B cell (primary cell): Measurements from ENCODE around the gene MAP7D3. TPM values are rescaled to one million over a fixed set of nuclear protein-coding genes. Genes with fewer than 3 reads are reported as not detected.
"Not testable (repeated sequence)": the region's sequence is repeated elsewhere in the genome, so short reads cannot be mapped to it uniquely, and the experiment has no call there.

ENCODE experiments used
- ATAC-seq: fragments of 200-7000 bp; cut with Tn5 transposase; one replicate; pipeline ENCODE4 v1.10.0; 2021; ENCODE audit warnings: low read depth, mild to moderate bottlenecking, moderate number of reproducible peaks, moderate library complexity
- CTCF ChIA-PET: fragments of 350-600 bp; sonication (Branson Sonifier 250); formaldehyde crosslinking; loops from one replicate; lab custom pipeline; 2021; ENCODE audit warnings: antibody characterized with exemption, inconsistent platforms; lab: Charles Lee
- POLR2A ChIA-PET: fragments of 350-600 bp; sonication (Branson Sonifier 250); formaldehyde crosslinking; loops from one replicate; lab custom pipeline; 2021; ENCODE audit warnings: antibody characterized with exemption; lab: Charles Lee
- DNase-seq: peaks from one replicate; pipeline ENCODE4 v3.0.0; 2013
- H2AFZ ChIP-seq: 2 replicates; pipeline ENCODE4 v1.6.1; 2012; ENCODE audit warnings: mild to moderate bottlenecking, low read depth, low read length; ENCODE audit not compliant: insufficient read depth, poor library complexity, severe bottlenecking
- H3K27ac ChIP-seq, 2 donors: 1 replicate in 1 of 2; 2 replicates in 1 of 2; pipeline ENCODE4 v1.5.1; 2012 to 2013; ENCODE audit warnings: low read length in 2 of 2, mild to moderate bottlenecking in 2 of 2, moderate library complexity in 1 of 2
- H3K27me3 ChIP-seq, 4 experiments: fragments of 200-600 bp in 1 of 4; sonication (generic) in 1 of 4; replicated peaks in 1 of 4; 1 replicate in 2 of 4; 2 replicates in 2 of 4; pipeline versions ENCODE4 v1.6.1 to v1.7.0; 2013 to 2016; ENCODE audit warnings: low read length in 3 of 4, mild to moderate bottlenecking in 2 of 4, mixed read lengths in 1 of 4, moderate library complexity in 1 of 4; ENCODE audit not compliant: insufficient read depth in 4 of 4, control insufficient read depth in 3 of 4; ENCODE audit errors: control extremely low read depth in 1 of 4
- H3K36me3 ChIP-seq, 2 experiments: replicated peaks in 1 of 2; 1 replicate in 1 of 2; 2 replicates in 1 of 2; pipeline versions ENCODE4 v1.6.1 to v1.7.1; 2013; ENCODE audit warnings: low read length in 1 of 2; ENCODE audit not compliant: insufficient read depth in 2 of 2, control insufficient read depth in 1 of 2; ENCODE audit errors: control extremely low read depth in 1 of 2, extremely low read depth in 1 of 2
- H3K4me1 ChIP-seq, 2 donors: fragments of 200-600 bp in 1 of 2; sonication (generic) in 1 of 2; 1 replicate in 1 of 2; 2 replicates in 1 of 2; pipeline versions ENCODE4 v1.5.1 to v1.6.1; 2013 to 2017; ENCODE audit warnings: low read length in 2 of 2; ENCODE audit not compliant: control insufficient read depth in 2 of 2, insufficient read depth in 2 of 2
- H3K4me2 ChIP-seq: replicated peaks from 2 replicates; pipeline ENCODE3; 2012; ENCODE audit warnings: mild to moderate bottlenecking, low read depth, low read length; ENCODE audit not compliant: poor library complexity, severe bottlenecking
- H3K4me3 ChIP-seq, 5 experiments: fragments of 200-600 bp in 1 of 5; sonication (generic) in 1 of 5; 1 replicate in 3 of 5; 2 replicates in 2 of 5; pipeline versions ENCODE4 v1.5.1 to v1.7.0; 2011 to 2016; ENCODE audit warnings: low read length in 4 of 5, mild to moderate bottlenecking in 4 of 5, low read depth in 2 of 5, control low read depth in 1 of 5, moderate library complexity in 1 of 5; ENCODE audit not compliant: insufficient read depth in 1 of 5; ENCODE audit errors: control extremely low read depth in 1 of 5, extremely low read depth in 1 of 5
- H3K79me2 ChIP-seq: fragments of 200-600 bp; sonication (generic); one replicate; pipeline ENCODE4 v1.6.0; 2016; ENCODE audit warnings: low read length; ENCODE audit not compliant: control insufficient read depth, insufficient read depth
- H3K9ac ChIP-seq: fragments of 200-600 bp; sonication (generic); 2 replicates; pipeline ENCODE4 v1.6.1; 2017; ENCODE audit warnings: mild to moderate bottlenecking, low read length, moderate library complexity
- H3K9me3 ChIP-seq, 3 donors: one replicate each; pipeline versions ENCODE4 v1.6.1 to v1.7.1; 2013; ENCODE audit warnings: low read length in 2 of 3; ENCODE audit not compliant: control insufficient read depth in 2 of 3, insufficient read depth in 1 of 3; ENCODE audit errors: control extremely low read depth in 1 of 3
- H4K20me1 ChIP-seq: 2 replicates; pipeline ENCODE4 v1.6.0; 2012; ENCODE audit warnings: mild to moderate bottlenecking, low read length; ENCODE audit not compliant: insufficient read depth, control insufficient read depth, poor library complexity, severe bottlenecking
- H3K27ac Mint-ChIP-seq: one replicate; pipeline ENCODE4 v1.8.0; 2021; ENCODE audit warnings: mixed read lengths
- H3K27me3 Mint-ChIP-seq: one replicate; pipeline ENCODE4 v1.8.0; 2021; ENCODE audit warnings: mixed read lengths
- H3K4me1 Mint-ChIP-seq: one replicate; pipeline ENCODE4 v1.8.0; 2021; ENCODE audit warnings: mixed read lengths
- H3K4me3 Mint-ChIP-seq: one replicate; pipeline ENCODE4 v1.8.0; 2021; ENCODE audit warnings: mixed read lengths
- H3K9me3 Mint-ChIP-seq: one replicate; pipeline ENCODE4 v1.8.0; 2022; ENCODE audit warnings: mixed read lengths; ENCODE audit not compliant: insufficient read depth
- EZH2 ChIP-seq: IDR thresholded peaks from 2 replicates; pipeline ENCODE4 v1.6.1; 2012; ENCODE audit warnings: borderline replicate concordance, low read depth, mild to moderate bottlenecking, moderate library complexity, low read length; ENCODE audit not compliant: insufficient read depth, poor library complexity, severe bottlenecking
- WGBS: methylation state at CpG from one replicate; pipeline ENCODE4 v1.1.5; 2013; ENCODE audit warnings: missing lambda C conversion rate; ENCODE audit not compliant: insufficient coverage; 5-methylcytosine and 5-hydroxymethylcytosine counted together
- intact Hi-C: fragments of 100-400 bp; cut with micrococcal nuclease; formaldehyde crosslinking; loops from one replicate; pipeline ENCODE4 v1.10.0; 2022
- polyA plus RNA-seq: library from polyadenylated mRNA; depleted of rRNA; stranded (reverse); fragments of >200 nt; gene quantifications from 2 replicates; pipeline ENCODE4 v1.2.3, GENCODE V29; 2012
- total RNA-seq, 2 donors: library from RNA; stranded (reverse); fragments of 120-200 nt in 1 of 2; gene quantifications; 1 replicate in 1 of 2; 2 replicates in 1 of 2; pipeline versions ENCODE4 v1.2.3 to v1.2.4, GENCODE V29; 2013 to 2022
- TF ChIP-seq, protein P1 (sequence below): fragments of 200-600 bp; IDR thresholded peaks from one replicate; pipeline ENCODE4 v1.8.0; 2022; ENCODE audit warnings: antibody characterized with exemption, mild to moderate bottlenecking

MAP7D3 gene
- total and polyA plus RNA-seq, 2 donors (not counting 1 experiment from before 2014, with no cell fraction given), result 3.8 to 13.0 TPM

DNA sequence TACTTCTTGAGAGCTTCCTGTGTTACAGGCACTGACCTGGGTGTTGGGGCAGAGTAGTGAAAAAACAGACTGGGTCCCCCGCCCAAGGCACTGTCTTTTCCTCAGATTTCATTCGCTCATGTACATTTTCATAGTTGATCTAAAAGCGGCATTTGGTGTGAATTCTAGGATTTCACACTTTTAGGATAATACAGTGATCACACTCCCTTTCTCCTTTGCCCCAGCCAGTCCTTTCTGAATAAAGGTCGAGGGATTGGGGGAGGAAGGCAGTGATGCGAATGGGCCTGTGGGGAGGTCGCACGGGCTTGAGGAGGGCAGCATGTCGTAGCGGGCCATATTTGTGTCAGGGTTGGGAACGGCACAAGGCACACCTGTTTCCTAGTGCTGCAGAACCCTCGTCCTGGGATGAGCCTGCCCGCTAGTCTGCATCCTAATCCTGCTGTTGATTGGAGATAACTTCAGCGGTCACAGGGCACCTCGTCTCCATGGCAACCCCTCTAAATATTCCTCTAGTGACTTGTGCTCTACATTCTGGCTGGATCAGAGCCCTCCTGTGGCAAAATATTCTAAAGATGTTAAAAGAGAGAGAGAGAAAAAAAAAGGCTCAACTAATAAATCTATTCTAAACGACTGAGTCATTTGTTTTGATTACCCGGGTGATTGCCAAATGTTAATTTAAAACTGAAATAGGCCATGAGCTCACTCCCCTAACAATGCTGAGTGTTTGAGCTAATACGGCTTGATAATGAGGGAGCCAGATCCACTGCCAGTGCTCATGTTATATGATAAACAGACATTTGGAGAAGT, 82.1 kb downstream of the MAP7D3 start:
- H3K4me1 ChIP-seq, result no peaks in the 10 kb centered on the region
- DNase-seq (no peak), ATAC-seq (no peak)
- no peak overlapping the region for H3K4me3 Mint-ChIP-seq
- H3K27ac ChIP-seq, result no peak overlapping the region
- POLR2A ChIA-PET, result no interaction called here
- H3K9me3 ChIP-seq, result no peaks in the 10 kb centered on the region
- TF ChIP-seq, protein P1, sequence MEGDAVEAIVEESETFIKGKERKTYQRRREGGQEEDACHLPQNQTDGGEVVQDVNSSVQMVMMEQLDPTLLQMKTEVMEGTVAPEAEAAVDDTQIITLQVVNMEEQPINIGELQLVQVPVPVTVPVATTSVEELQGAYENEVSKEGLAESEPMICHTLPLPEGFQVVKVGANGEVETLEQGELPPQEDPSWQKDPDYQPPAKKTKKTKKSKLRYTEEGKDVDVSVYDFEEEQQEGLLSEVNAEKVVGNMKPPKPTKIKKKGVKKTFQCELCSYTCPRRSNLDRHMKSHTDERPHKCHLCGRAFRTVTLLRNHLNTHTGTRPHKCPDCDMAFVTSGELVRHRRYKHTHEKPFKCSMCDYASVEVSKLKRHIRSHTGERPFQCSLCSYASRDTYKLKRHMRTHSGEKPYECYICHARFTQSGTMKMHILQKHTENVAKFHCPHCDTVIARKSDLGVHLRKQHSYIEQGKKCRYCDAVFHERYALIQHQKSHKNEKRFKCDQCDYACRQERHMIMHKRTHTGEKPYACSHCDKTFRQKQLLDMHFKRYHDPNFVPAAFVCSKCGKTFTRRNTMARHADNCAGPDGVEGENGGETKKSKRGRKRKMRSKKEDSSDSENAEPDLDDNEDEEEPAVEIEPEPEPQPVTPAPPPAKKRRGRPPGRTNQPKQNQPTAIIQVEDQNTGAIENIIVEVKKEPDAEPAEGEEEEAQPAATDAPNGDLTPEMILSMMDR, result no peak
- no peak for TF ChIP-seq EZH2
- intact Hi-C loops, result loop anchor here (10.0 kb wide), 1 partner anchor 46 kb away; no protein-coding TSS in a partner anchor
- H3K27me3 ChIP-seq, result no peaks in the 10 kb centered on the region
- CTCF ChIA-PET, result no interaction called here
- H3K36me3 ChIP-seq, result no peaks in the 10 kb centered on the region
- no peaks in the 10 kb centered on the region for H3K4me1 Mint-ChIP-seq
- no peak overlapping the region for H3K27ac Mint-ChIP-seq
- H3K9me3 Mint-ChIP-seq, result no peaks in the 10 kb centered on the region
- H3K4me3 ChIP-seq, result no peak overlapping the region
- no peaks in the 10 kb centered on the region for H3K79me2 ChIP-seq
- H3K9ac ChIP-seq, result no peak overlapping the region
- no peak overlapping the region for H3K4me2 ChIP-seq
- 46% methylated on average over 5 of the region's 17 CpGs for WGBS
- no peak overlapping the region for H2AFZ ChIP-seq
- H3K27me3 Mint-ChIP-seq, result no peaks in the 10 kb centered on the region
- no peaks in the 10 kb centered on the region for H4K20me1 ChIP-seq

DNA sequence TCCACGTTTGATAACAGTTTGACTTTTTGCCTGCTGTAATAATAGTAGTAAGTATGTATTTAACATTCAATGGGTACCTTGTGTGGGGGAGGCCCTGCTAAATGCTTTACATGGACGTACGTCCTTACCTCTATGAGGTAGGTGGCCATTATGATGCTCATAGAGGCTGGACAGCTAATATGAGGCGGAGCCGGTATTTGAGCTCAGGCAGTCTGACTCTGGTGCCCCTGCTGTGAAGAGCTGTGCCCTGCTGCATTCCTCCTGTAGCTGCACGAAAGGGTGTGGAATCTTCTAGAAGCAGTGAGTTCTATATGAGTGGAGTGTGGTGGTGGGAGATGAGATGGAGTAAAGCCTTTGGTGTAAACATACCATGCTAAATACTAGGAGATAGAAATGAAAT, 83.2 kb downstream of the MAP7D3 start:
- H2AFZ ChIP-seq, H3K27ac ChIP-seq, DNase-seq, H3K27ac Mint-ChIP-seq, H3K36me3 ChIP-seq, H3K79me2 ChIP-seq, H4K20me1 ChIP-seq, ATAC-seq, H3K4me1 Mint-ChIP-seq, H3K9me3 Mint-ChIP-seq, H3K9ac ChIP-seq, CTCF ChIA-PET, H3K4me2 ChIP-seq, POLR2A ChIA-PET, H3K27me3 Mint-ChIP-seq, H3K27me3 ChIP-seq, H3K4me1 ChIP-seq, H3K4me3 Mint-ChIP-seq, H3K9me3 ChIP-seq, H3K4me3 ChIP-seq: not testable (repeated sequence)
- intact Hi-C loops, result loop anchor here (10.0 kb wide), 1 partner anchor 47 kb away; no protein-coding TSS in a partner anchor
- 90% methylated on average over 2 of the region's 6 CpGs for WGBS
